GM10248 (cell line): ENCODE results near the gene POLR3E.
A peak's percentile ranks its signal among the peaks of the same experiment; 100 is the strongest.
"Not testable (repeated sequence)": the region's sequence is repeated elsewhere in the genome, so short reads cannot be mapped to it uniquely, and the experiment has no call there.

Source experiments
- CTCF ChIA-PET: fragments of 300-600 bp; sonication (Branson Sonifier 250); formaldehyde crosslinking; extraction: SDS; loops from one replicate; lab custom pipeline; 2021; ENCODE audit warnings: antibody characterized with exemption; lab: Yijun Ruan, JAX
- POLR2A ChIA-PET: fragments of 350-650 bp; sonication (Branson Sonifier 250); formaldehyde crosslinking; extraction: SDS; loops from one replicate; lab custom pipeline; 2020; ENCODE audit warnings: antibody characterized with exemption; lab: Yijun Ruan, JAX
- DNase-seq: peaks from one replicate; pipeline ENCODE4 v3.0.0; 2012; ENCODE audit errors: extremely low spot score
- CTCF ChIP-seq: IDR thresholded peaks from 2 replicates; pipeline ENCODE4 v1.5.1; 2012; ENCODE audit warnings: mild to moderate bottlenecking, low read depth; ENCODE audit errors: extremely low read depth, missing control alignments, control extremely low read depth

Gene POLR3E

DNA sequence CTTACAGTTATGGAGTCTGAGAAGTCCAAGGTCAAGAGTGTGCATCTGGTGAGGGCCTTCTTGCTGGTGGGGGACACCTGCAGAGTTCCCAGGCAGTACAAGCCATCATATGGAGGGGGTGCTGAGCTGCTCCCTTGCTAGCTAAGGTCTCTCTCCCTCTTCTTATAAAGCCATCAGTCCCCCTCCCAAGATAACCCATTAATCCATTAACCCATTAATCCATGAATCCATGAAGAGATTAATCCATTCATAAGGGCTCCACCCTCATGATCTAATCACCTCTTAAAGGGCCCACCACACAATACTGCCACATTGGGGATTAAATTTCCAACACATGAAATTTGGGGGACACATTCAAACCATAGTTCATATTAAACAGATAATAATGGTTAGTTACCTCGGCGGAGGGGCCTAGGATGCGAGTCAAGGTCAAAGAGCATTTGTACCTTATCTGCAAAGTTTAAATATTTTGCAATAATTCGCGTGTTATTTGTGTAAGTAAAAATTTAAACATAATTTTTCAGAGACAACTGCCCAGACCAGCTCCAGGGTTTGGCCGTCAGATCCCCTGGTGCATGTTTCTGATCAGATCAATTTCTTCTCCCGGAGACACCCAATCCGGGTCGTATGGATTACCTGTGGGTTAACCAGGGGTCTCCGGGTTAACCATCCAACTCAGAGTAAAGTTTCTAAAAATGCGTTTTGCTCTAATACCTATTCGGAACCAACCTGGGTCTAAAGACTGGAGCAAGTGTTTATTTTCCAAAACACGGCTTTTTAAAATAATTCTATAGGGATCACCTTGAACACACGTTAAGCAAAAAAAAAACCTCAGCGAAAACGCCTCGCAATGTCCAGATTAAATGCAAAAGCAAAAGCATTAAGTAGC lies 740 bp upstream of the POLR3E start:
- POLR2A ChIA-PET, result no interaction called here

DNA sequence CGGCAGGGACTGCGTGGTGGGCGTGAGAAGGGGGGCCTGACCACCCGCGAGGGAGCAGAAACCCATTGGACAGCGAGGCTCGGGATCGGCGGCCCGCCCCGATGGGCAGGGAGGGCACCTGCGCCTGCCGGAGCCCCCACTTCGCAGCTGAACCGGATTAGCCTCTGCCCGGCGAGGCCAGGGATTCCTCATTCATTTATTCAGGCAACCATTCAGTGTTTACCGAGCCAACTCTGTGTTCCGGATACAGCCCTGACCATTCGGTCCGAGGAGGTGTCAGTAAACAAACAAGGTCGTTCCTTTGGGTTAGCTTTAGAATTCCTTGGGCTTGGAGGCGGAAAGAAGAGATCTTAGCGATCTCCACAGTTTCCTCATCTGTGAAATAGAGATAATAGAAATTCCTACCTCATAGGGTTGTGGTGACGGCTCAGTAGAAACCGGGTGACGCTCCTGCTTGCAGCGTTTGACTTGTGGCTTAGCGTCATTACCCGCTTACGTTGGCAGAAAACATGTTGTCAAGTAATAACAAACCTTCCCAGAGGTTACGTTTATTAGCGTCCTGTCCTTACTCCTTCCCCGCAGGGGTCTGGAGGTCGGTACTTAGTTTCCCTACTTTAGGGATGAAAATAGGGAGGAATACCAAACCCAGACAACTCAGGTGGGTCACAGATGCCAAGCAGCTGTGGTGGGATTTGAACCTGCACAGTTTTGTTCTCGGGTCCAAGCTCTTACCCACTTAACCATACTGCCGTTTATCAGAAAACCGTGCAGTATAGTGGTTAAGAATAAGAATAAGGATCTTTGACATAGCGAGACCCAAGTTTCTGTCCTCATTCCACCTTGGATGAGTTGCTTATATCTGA lies 893 bp downstream of the POLR3E start:
- CTCF ChIA-PET, result interaction anchor here (1.4 to 7.2 kb wide), 10 partner anchors 11 to 114 kb away, joined by 3 to 85 read pairs (median 6); partner anchors contain the start of gene EEF2K
- peak; percentile 70 for DNase-seq
- POLR2A ChIA-PET, result no interaction called here
- no peak for TF ChIP-seq CTCF

More for the DNA sequence above, 740 bp upstream of the POLR3E start:
- no peak for DNase-seq
- TF ChIP-seq CTCF, result no peak
- CTCF ChIA-PET, result interaction anchor here (0.6 to 7.2 kb wide), 16 partner anchors 11 to 306 kb away, joined by 3 to 85 read pairs (median 5); partner anchors contain the start of gene EEF2K

DNA sequence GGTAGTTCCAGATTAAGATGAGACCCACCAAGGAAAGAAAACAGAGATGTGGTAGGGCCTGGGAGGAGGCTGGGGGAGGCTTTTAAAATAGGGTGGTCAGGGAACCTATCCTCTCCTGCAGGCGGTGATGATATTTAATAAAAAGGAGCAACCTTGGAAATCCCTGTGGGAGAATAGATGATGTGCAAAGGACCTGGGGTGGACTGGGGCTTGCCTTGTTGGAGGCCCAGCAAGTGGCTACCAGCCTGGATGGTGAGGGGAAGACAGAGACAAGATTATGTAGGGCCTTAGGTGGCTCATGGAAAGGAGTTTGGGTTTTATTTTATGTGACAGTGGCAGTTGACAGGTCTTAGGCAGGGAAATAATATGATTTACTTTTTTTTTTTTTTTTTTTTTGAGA lies 1.8 kb downstream of the POLR3E start:
- no peak for TF ChIP-seq CTCF
- POLR2A ChIA-PET, result no interaction called here
- CTCF ChIA-PET, result interaction anchor here (1.2 to 7.2 kb wide), 8 partner anchors 10 to 115 kb away, joined by 3 to 85 read pairs (median 6); partner anchors contain the start of gene EEF2K
- DNase-seq, result no peak

- POLR2A ChIA-PET, result interaction anchor here (0.6 kb wide), 1 partner anchor 36 kb away, joined by 6 read pairs; no protein-coding TSS in a partner anchor
- peak; percentile 62 for TF ChIP-seq CTCF
- DNase-seq, result peak; percentile 54
- CTCF ChIA-PET, result interaction anchor here (0.7 to 7.2 kb wide), 20 partner anchors 8 to 298 kb away, joined by 3 to 85 read pairs (median 4); partner anchors contain the start of gene EEF2K
Measured at GRCh38 chr16:22300427-22301071, 3.3 kb downstream of the POLR3E start.

DNA sequence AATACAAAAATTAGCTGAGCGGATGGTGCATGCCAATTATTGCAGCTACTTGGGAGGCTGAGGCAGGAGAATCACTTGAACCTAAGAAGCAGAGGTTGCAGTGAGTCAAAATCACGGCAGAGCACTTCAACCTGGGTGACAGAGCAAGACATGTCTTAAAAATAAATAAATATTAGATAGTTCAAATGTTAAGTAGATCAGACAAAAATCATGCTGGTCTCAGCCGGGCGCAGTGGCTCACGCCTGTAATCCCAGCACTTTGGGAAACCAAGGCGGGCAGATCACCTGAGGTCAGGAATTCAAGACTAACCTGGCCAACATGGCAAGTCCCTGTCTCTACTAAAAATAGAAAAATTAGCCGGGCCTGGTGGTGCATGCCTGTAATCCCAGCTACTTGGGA lies 4.2 kb downstream of the POLR3E start:
- DNase-seq, POLR2A ChIA-PET: not testable (repeated sequence)
- CTCF ChIA-PET, result interaction anchor here (1.2 to 7.2 kb wide), 5 partner anchors 18 to 106 kb away, joined by 3 to 85 read pairs (median 11); partner anchors contain the start of gene EEF2K

DNA sequence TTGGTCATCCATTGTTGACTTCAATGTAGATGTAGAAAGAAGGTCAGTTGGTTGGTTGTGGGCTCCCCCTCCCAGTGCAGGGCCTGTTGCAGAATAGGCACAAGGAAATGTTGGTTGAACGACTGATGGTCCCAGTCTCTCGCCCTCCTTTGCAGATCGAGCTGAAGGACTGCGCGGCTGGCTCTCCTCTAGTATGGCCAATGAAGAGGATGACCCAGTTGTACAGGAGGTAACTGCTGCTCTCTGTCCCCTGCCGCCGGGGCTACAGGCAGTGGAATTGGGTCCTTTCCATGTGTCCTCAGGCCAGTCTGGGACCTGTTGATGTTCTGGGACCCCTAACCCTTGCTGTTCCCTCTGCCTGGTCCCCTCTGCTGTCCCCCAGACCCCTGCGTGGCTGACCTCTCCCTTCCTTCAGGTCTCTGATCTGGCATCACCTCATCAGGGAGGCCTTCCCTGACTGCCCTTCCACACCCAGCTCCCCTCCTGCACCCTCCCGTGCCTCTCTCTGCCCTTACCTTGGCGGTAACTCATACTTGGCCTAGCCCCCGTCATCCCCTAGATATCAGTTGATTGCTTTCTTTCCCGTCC lies 5.7 kb downstream of the POLR3E start:
- DNase-seq, result no peak
- TF ChIP-seq CTCF, result no peak
- ChIA-PET CTCF (interaction anchor here (1.1 kb wide), 1 partner anchor 16 kb away, joined by 3 read pairs; no protein-coding TSS in a partner anchor), POLR2A (no interaction called here)
